Stomach (tissue), 9 donors: ENCODE data around the gene CLCN1. TPM values are rescaled to one million over a fixed set of nuclear protein-coding genes. Genes with fewer than 3 reads are reported as not detected.
"Not testable (repeated sequence)": the region's sequence is repeated elsewhere in the genome, so short reads cannot be mapped to it uniquely, and the experiment has no call there.

Experiments
- DNase-seq, 2 donors: peaks; one replicate each; pipeline versions ENCODE4 v3.0.0 to v3.0.0-alpha.2; 2013 to 2019
- H3K27ac ChIP-seq, 5 donors: fragments of 200-600 bp in 4 of 5; sonication (generic) in 4 of 5; one replicate each; pipeline ENCODE4 v1.5.1; 2013 to 2019; ENCODE audit warnings: mild to moderate bottlenecking in 1 of 5, moderate library complexity in 1 of 5
- H3K27me3 ChIP-seq, 3 donors: fragments of 200-600 bp; sonication (generic); one replicate each; pipeline ENCODE4 v1.5.1; 2017 to 2019; ENCODE audit warnings: mixed run types in 1 of 3
- H3K36me3 ChIP-seq, 4 donors: fragments of 200-600 bp; sonication (generic); 1 replicate in 3 of 4; 2 replicates in 1 of 4; pipeline ENCODE4 v1.5.1; 2016 to 2019
- H3K4me1 ChIP-seq, 4 donors: fragments of 200-600 bp; sonication (generic); one replicate each; pipeline ENCODE4 v1.5.1; 2016 to 2019
- H3K4me3 ChIP-seq, 4 donors: fragments of 200-600 bp; sonication (generic) in 3 of 4; one replicate each; pipeline ENCODE4 v1.5.1; 2016 to 2019; ENCODE audit warnings: mild to moderate bottlenecking in 1 of 4
- H3K9me3 ChIP-seq, 4 donors: fragments of 200-600 bp; sonication (generic); one replicate each; pipeline ENCODE4 v1.5.1; 2016 to 2019
- EP300 ChIP-seq: sonication (generic); formaldehyde crosslinking; IDR thresholded peaks from one replicate; pipeline ENCODE4 v1.6.1; 2017; ENCODE audit warnings: antibody characterized with exemption
- POLR2A ChIP-seq, 4 donors: fragments of 450-650 bp; IDR thresholded peaks; one replicate each; pipeline ENCODE4 v1.6.1; 2016; ENCODE audit warnings: antibody characterized with exemption in 4 of 4, control low read depth in 2 of 4, mild to moderate bottlenecking in 1 of 4, moderate library complexity in 1 of 4
- POLR2AphosphoS5 ChIP-seq, 3 donors: sonication (generic); formaldehyde crosslinking; IDR thresholded peaks; one replicate each; pipeline ENCODE4 v1.6.1; 2016; ENCODE audit warnings: antibody characterized with exemption in 3 of 3
- WGBS, 5 donors: extraction: QIAGEN DNeasy Blood & Tissue Kit in 3 of 5; methylation state at CpG; one replicate each; pipeline versions ENCODE4 v1.1.5 to v1.1.7; 2013 to 2018; 5-methylcytosine and 5-hydroxymethylcytosine counted together
- intact Hi-C: fragments of 100-400 bp; cut with DNase I; formaldehyde crosslinking; loops from one replicate; pipeline ENCODE4 v1.15.1; 2023; ENCODE audit warnings: low total_unique reads
- polyA plus RNA-seq, 3 donors: library from polyadenylated mRNA; stranded (reverse); fragments of 200-250 nt; gene quantifications; one replicate each; pipeline ENCODE4 v1.2.3, GENCODE V29; 2013
- total RNA-seq, 5 donors: library from RNA; depleted of rRNA; stranded (reverse); fragments of >200 nt; gene quantifications; one replicate each; pipeline versions ENCODE4 v1.1.0 to v1.2.3, GENCODE V29; 2014 to 2016
- TF ChIP-seq, protein P1 (sequence below), 7 experiments: fragments of 450-650 bp in 4 of 7; fragments of 200-600 bp in 3 of 7; sonication (generic) in 3 of 7; IDR thresholded peaks; one replicate each; pipeline ENCODE4 v1.5.1; 2016 to 2019; ENCODE audit warnings: antibody characterized with exemption in 7 of 7, control low read depth in 2 of 7, mild to moderate bottlenecking in 1 of 7
- donor health status: healthy with polysubstance abuse.
- donor health status: Bipolar disorder and iron deficiency.
- donor health status: healthy.

CLCN1 gene
- total and polyA plus RNA-seq, 8 donors = 0.28 TPM; not detected in 7

DNA sequence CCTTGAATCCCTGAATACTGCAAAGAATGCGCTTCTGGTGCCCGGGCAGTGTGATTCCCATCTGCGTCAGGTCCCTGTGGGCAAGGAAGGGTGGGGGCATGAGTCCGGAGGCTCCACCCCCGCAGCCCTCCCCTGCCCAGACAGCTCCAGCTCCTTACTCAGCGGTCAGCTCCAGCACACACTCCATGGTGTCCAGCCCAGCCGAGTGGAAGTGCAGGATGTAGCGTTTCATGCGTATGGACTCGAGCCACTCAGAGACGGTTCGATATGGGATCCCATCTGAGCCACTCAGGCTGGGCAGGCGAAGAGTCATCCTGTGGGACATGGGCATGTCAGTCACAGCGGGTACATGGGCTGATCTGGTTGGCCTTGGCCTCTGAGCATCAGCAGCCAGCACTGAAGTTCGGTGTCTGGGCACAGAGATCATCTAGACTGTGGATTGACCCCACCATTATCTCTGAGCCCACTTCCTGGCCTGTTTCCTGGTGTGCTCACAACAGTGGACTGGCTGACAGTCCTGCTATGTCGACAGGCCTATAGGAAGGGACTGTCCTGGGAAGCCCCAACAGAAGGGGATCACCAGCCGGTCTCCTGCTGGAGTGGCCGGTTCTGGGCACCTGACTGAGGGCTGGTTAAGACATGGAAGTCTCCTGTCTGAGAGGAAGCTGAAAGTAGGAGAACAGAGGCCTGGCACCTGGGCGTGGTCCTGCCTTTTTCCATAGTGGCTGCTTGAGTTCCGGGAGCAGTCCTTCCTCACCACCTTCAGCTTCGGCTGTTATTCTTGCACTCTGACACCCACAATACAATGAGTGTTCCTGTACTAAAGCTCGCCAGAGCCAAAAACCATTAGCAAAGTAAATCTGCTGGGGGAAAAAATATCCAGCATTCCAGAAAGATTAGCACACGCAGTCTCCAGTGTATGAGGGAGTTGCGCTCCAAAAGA is 75.8 kb downstream of the CLCN1 start:
- Histone ChIP-seq H3K4me3 (peak overlapping the region in 1 of 4 donors; percentile 13), H3K27ac (peak overlapping the region; percentile 72 to 99 (median 87)), H3K36me3 (peaks cover 40 to 65% (median 58%) of the 10 kb centered on the region in 4 donors), H3K4me1 (peaks cover 55 to 91% (median 72%) of the 10 kb centered on the region in 4 donors), H3K9me3 (no peaks in the 10 kb centered on the region), H3K27me3 (no peaks in the 10 kb centered on the region)
- TF ChIP-seq EP300 (no peak), POLR2AphosphoS5 (IDR thresholded peaks at IDR 0.05) (peak; percentile 45 to 67 (median 63))
- WGBS, 5 donors = 42 to 61% (median 56%) methylated on average over 20 to 24 of the region's 24 CpGs
- DNase-seq = peak; percentile 60 to 83
- intact Hi-C loops = no loop called here

DNA sequence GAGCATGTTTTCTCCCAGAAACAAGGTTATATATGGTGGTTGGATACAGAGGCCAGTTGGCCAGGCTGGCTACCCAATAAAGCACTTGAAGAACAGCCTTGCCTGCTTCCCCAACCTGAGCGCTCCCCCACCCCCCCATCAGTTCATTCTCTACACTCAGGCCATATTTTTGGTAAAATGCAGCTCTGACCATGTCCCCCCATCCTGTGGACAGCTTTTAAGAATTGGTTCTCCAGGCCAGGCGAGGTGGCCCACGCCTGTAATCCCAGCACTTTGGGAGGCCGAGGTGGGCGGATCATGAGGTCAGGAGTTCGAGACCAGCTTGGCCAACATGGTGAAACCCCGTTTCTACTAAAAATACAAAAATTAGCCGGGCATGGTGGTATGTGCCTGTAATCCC is 76.5 kb downstream of the CLCN1 start:
- H3K4me1 ChIP-seq = peaks cover 49 to 85% (median 66%) of the 10 kb centered on the region in 4 donors
- H3K27me3 ChIP-seq, H3K4me3 ChIP-seq, DNase-seq, intact Hi-C loops, H3K9me3 ChIP-seq: not testable (repeated sequence)
- 85 to 93% (median 92%) methylated on average over 8 of the region's 8 CpGs for WGBS, 5 donors
- H3K27ac ChIP-seq = peak overlapping the region; percentile 72 to 99 (median 87)
- H3K36me3 ChIP-seq = peaks cover 40 to 58% (median 53%) of the 10 kb centered on the region in 4 donors

DNA sequence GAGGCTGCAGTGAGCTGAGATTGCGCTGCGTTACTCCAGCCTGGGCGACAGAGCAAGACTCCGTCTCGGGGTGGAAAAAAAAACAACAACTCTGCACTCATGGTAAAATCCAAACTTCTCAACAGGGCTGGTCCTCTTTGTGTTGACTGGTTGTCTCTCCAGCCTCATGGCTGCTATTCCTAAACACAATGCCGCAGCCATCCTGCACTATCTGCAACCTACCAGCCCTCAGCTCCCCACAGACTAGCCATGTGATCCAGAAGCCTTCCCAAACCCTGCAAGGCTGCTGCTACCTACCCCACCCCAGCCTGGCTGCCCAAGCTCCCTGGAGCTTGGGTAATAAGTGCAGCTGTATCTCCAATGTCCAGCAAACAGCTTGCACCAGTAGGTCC is 77.0 kb downstream of the CLCN1 start:
- WGBS, 5 donors = 91 to 98% (median 97%) methylated on average over 6 of the region's 6 CpGs
- Histone ChIP-seq H3K36me3 (peaks cover 40 to 58% (median 51%) of the 10 kb centered on the region in 4 donors), H3K27ac (peak overlapping the region in 4 of 5 donors; percentile 81 to 99 (median 88)), H3K4me1 (peaks cover 47 to 81% (median 62%) of the 10 kb centered on the region in 4 donors), H3K9me3 (no peaks in the 10 kb centered on the region), H3K4me3 (no peak overlapping the region), H3K27me3 (no peaks in the 10 kb centered on the region)
- DNase-seq = peak in 1 of 2 donors; percentile 7
- intact Hi-C loops = no loop called here
- TF ChIP-seq, protein P1, sequence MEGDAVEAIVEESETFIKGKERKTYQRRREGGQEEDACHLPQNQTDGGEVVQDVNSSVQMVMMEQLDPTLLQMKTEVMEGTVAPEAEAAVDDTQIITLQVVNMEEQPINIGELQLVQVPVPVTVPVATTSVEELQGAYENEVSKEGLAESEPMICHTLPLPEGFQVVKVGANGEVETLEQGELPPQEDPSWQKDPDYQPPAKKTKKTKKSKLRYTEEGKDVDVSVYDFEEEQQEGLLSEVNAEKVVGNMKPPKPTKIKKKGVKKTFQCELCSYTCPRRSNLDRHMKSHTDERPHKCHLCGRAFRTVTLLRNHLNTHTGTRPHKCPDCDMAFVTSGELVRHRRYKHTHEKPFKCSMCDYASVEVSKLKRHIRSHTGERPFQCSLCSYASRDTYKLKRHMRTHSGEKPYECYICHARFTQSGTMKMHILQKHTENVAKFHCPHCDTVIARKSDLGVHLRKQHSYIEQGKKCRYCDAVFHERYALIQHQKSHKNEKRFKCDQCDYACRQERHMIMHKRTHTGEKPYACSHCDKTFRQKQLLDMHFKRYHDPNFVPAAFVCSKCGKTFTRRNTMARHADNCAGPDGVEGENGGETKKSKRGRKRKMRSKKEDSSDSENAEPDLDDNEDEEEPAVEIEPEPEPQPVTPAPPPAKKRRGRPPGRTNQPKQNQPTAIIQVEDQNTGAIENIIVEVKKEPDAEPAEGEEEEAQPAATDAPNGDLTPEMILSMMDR (IDR thresholded peaks at IDR 0.05) = no peak
- no peak for TF ChIP-seq POLR2A (IDR thresholded peaks at IDR 0.05)
- TF ChIP-seq POLR2AphosphoS5 (IDR thresholded peaks at IDR 0.05) = no peak
- TF ChIP-seq EP300 = no peak

DNA sequence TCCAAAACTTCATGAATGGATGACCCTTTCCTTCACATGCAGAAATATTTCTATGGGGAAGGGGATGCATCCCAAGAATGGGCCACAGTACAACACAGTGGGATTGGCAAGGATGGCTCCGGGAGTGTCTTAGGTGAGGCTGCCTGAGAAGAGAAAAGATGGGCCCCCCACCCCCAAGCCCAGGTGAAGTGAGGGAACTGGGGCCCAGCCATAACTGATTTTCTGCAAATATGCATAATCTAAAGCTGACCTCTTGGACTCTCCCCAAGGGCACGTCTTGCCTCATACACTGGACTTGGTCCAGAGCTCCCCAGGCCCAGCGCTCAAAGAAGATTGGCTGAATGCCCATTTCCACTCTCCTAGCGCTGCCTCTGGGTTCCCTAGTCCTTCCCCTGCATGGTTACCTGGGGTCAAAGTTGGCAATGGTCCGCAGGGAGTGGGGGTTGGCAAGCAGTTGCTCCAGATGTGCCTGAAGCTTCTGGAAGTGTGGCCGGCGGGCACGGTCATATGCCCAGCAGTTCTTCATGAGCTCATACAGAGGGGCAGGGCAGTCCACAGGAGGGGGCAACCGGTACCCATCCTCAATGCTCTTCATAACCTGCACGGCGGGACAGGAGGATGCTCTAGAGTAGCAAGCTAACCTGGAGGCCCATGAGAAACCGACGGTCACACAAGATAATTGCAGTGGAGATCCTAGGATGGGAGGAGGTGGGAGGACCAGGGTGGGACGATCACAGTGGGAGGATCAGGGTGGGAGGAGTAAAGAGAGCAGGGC is 77.5 kb downstream of the CLCN1 start:
- peak overlapping the region in 2 of 5 donors; percentile 8 to 81 for H3K27ac ChIP-seq
- 73 to 81% (median 75%) methylated on average over 14 of the region's 14 CpGs for WGBS, 5 donors
- no peaks in the 10 kb centered on the region for H3K27me3 ChIP-seq
- H3K36me3 ChIP-seq = peaks cover 36 to 56% (median 49%) of the 10 kb centered on the region in 4 donors
- H3K4me1 ChIP-seq = peaks cover 44 to 75% (median 59%) of the 10 kb centered on the region in 4 donors
- no peak overlapping the region for H3K4me3 ChIP-seq
- H3K9me3 ChIP-seq = no peaks in the 10 kb centered on the region
- intact Hi-C loops = no loop called here
- peak in 1 of 2 donors; percentile 61 for DNase-seq
- TF ChIP-seq POLR2A (IDR thresholded peaks at IDR 0.05) = no peak
- TF ChIP-seq POLR2AphosphoS5 (IDR thresholded peaks at IDR 0.05) = no peak
- no peak for TF ChIP-seq EP300
- TF ChIP-seq, protein P1 (IDR thresholded peaks at IDR 0.05) = no peak

DNA sequence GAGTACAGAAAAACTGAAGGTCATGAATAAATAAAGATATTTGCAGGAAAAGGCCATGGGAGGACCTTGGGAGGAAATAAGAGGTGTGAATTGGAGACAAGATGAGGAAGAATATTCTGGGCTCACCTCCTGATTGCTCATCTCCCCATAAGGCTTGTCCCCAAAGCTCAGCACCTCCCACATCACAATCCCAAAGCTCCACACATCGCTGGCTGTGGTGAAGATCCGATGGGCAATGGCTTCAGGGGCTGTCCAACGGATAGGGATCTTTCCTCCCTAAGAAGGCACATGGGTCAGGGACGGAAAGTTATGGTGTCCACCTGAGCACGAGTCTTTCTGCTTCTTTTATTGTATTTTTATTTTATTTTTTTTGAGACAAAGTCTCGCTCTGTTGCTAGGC is 78.2 kb downstream of the CLCN1 start:
- H3K27me3 ChIP-seq = no peaks in the 10 kb centered on the region
- WGBS, 5 donors = 93 to 98% (median 96%) methylated on average over 6 of the region's 6 CpGs
- no peak overlapping the region for H3K27ac ChIP-seq
- H3K4me1 ChIP-seq = peaks cover 44 to 69% (median 58%) of the 10 kb centered on the region in 4 donors
- no peak overlapping the region for H3K4me3 ChIP-seq
- no peak for TF ChIP-seq POLR2AphosphoS5 (IDR thresholded peaks at IDR 0.05)
- TF ChIP-seq POLR2A (IDR thresholded peaks at IDR 0.05) = no peak
- TF ChIP-seq, protein P1 (IDR thresholded peaks at IDR 0.05) = no peak
- TF ChIP-seq EP300 = no peak
- peak in 1 of 2 donors; percentile 4 for DNase-seq
- no peaks in the 10 kb centered on the region for H3K9me3 ChIP-seq
- intact Hi-C loops = no loop called here
- H3K36me3 ChIP-seq = peaks cover 30 to 50% (median 49%) of the 10 kb centered on the region in 4 donors
